ENCODE results near the gene OR6C2. TPM values are rescaled to one million over a fixed set of nuclear protein-coding genes. Genes with fewer than 3 reads are reported as not detected.
"Not testable (repeated sequence)": the region's sequence is repeated elsewhere in the genome, so short reads cannot be mapped to it uniquely, and the experiment has no call there.

The OR6C2 gene
- total RNA-seq: not detected

GRCh38 chr12:55443776-55444175 lies at the start of gene OR6C2:
OR6C2 (plus strand) TSS chr12:55444076; CDS start chr12:55452214, 8,138 bp downstream.
- DNase-seq: no peak
- CTCF ChIA-PET: no interaction called here
- peaks cover 3% of the 10 kb centered on the region for H3K9me3 Mint-ChIP-seq
- peaks cover 1% of the 10 kb centered on the region for H3K36me3 Mint-ChIP-seq (ENCODE audit: low read depth)
- no peak within 1 kb of the TSS for H3K4me3 Mint-ChIP-seq
- intact Hi-C loops (cut with micrococcal nuclease): no loop called here
- H3K27me3 Mint-ChIP-seq (ENCODE audit: low read depth): no peaks in the 10 kb centered on the region
- H3K27ac Mint-ChIP-seq: no peak within 1 kb of the TSS
- no peaks in the 10 kb centered on the region for H3K4me1 Mint-ChIP-seq (ENCODE audit: low read depth)

- Mint-ChIP-seq H3K27ac (no peak overlapping the region), H3K27me3 (ENCODE audit: low read depth) (peaks cover 8% of the 10 kb centered on the region), H3K9me3 (no peaks in the 10 kb centered on the region), H3K4me1 (ENCODE audit: low read depth) (no peaks in the 10 kb centered on the region), H3K4me3 (no peak overlapping the region), H3K36me3 (ENCODE audit: low read depth) (no peaks in the 10 kb centered on the region)
- no peak for DNase-seq
- CTCF ChIA-PET: interaction anchor here (0.6 kb wide), 1 partner anchor 20 kb away, joined by 3 read pairs; no protein-coding TSS in a partner anchor
- intact Hi-C loops (cut with micrococcal nuclease): no loop called here
These were observed 47.5 kb upstream of the OR6C2 start for GRCh38 chr12:55396326-55396725.

- Mint-ChIP-seq H3K4me1 (ENCODE audit: low read depth) (no peaks in the 10 kb centered on the region), H3K36me3 (ENCODE audit: low read depth) (no peaks in the 10 kb centered on the region), H3K27ac (no peak within 1 kb of the TSS), H3K4me3 (no peak within 1 kb of the TSS), H3K9me3 (no peaks in the 10 kb centered on the region), H3K27me3 (ENCODE audit: low read depth) (peaks cover 11% of the 10 kb centered on the region)
- CTCF ChIA-PET: interaction anchor here (0.9 kb wide), 1 partner anchor 267 kb away, joined by 3 read pairs; no protein-coding TSS in a partner anchor
- intact Hi-C loops (cut with micrococcal nuclease): no loop called here
- DNase-seq: no peak
These were observed 43.6 kb upstream of the OR6C2 start, which contains the start of gene OR6C65 for GRCh38 chr12:55400229-55400628. OR6C65 (plus strand) TSS chr12:55400529; CDS start chr12:55400529, 0 bp downstream.

- no peak for DNase-seq
- no peak overlapping the region for H3K27ac Mint-ChIP-seq
- H3K9me3 Mint-ChIP-seq: peaks cover 7% of the 10 kb centered on the region
- no peaks in the 10 kb centered on the region for H3K36me3 Mint-ChIP-seq (ENCODE audit: low read depth)
- no peak overlapping the region for H3K4me3 Mint-ChIP-seq
- intact Hi-C loops (cut with micrococcal nuclease): no loop called here
- peaks cover 14% of the 10 kb centered on the region for H3K27me3 Mint-ChIP-seq (ENCODE audit: low read depth)
- no peaks in the 10 kb centered on the region for H3K4me1 Mint-ChIP-seq (ENCODE audit: low read depth)
- CTCF ChIA-PET: no interaction called here
These were observed 36.0 kb upstream of the OR6C2 start for GRCh38 chr12:55407866-55408265.

GRCh38 chr12:55409133-55409532 lies 34.7 kb upstream of the OR6C2 start:
- H3K4me3 Mint-ChIP-seq; H3K27ac Mint-ChIP-seq; H3K9me3 Mint-ChIP-seq; intact Hi-C loops (cut with micrococcal nuclease); CTCF ChIA-PET; H3K4me1 Mint-ChIP-seq (ENCODE audit: low read depth); DNase-seq; H3K36me3 Mint-ChIP-seq (ENCODE audit: low read depth): not testable (repeated sequence)
- peaks cover 16% of the 10 kb centered on the region for H3K27me3 Mint-ChIP-seq (ENCODE audit: low read depth)

GRCh38 chr12:55412138-55412537 lies 31.7 kb upstream of the OR6C2 start:
- H3K36me3 Mint-ChIP-seq (ENCODE audit: low read depth); H3K9me3 Mint-ChIP-seq; H3K4me1 Mint-ChIP-seq (ENCODE audit: low read depth); DNase-seq; intact Hi-C loops (cut with micrococcal nuclease); CTCF ChIA-PET; H3K27ac Mint-ChIP-seq; H3K4me3 Mint-ChIP-seq: not testable (repeated sequence)
- H3K27me3 Mint-ChIP-seq (ENCODE audit: low read depth): peaks cover 37% of the 10 kb centered on the region

GRCh38 chr12:55413498-55414388 lies 30.1 kb upstream of the OR6C2 start:
- peaks cover 46% of the 10 kb centered on the region for H3K27me3 Mint-ChIP-seq (ENCODE audit: low read depth)
- DNase-seq; H3K4me3 Mint-ChIP-seq; H3K4me1 Mint-ChIP-seq (ENCODE audit: low read depth); H3K27ac Mint-ChIP-seq; H3K36me3 Mint-ChIP-seq (ENCODE audit: low read depth); intact Hi-C loops (cut with micrococcal nuclease); H3K9me3 Mint-ChIP-seq: not testable (repeated sequence)
- CTCF ChIA-PET: interaction anchor here (0.7 kb wide), 1 partner anchor 243 kb away, joined by 3 read pairs; no protein-coding TSS in a partner anchor

- H3K4me1 Mint-ChIP-seq (ENCODE audit: low read depth); H3K9me3 Mint-ChIP-seq; H3K36me3 Mint-ChIP-seq (ENCODE audit: low read depth); intact Hi-C loops (cut with micrococcal nuclease); DNase-seq; H3K4me3 Mint-ChIP-seq; H3K27ac Mint-ChIP-seq: not testable (repeated sequence)
- peaks cover 49% of the 10 kb centered on the region for H3K27me3 Mint-ChIP-seq (ENCODE audit: low read depth)
- CTCF ChIA-PET: interaction anchor here (0.7 kb wide), 1 partner anchor 242 kb away, joined by 3 read pairs; no protein-coding TSS in a partner anchor
These were observed 29.5 kb upstream of the OR6C2 start for GRCh38 chr12:55414396-55414823.

- intact Hi-C loops (cut with micrococcal nuclease): not testable (repeated sequence)
- peaks cover 54% of the 10 kb centered on the region for H3K27me3 Mint-ChIP-seq (ENCODE audit: low read depth)
These were observed 29.0 kb upstream of the OR6C2 start for GRCh38 chr12:55414889-55415288.

GRCh38 chr12:55416961-55417360 lies 26.9 kb upstream of the OR6C2 start:
- H3K4me3 Mint-ChIP-seq: no peak overlapping the region
- no peaks in the 10 kb centered on the region for H3K9me3 Mint-ChIP-seq
- CTCF ChIA-PET: no interaction called here
- no peak for DNase-seq
- no peak overlapping the region for H3K27ac Mint-ChIP-seq
- no peaks in the 10 kb centered on the region for H3K36me3 Mint-ChIP-seq (ENCODE audit: low read depth)
- peaks cover 59% of the 10 kb centered on the region for H3K27me3 Mint-ChIP-seq (ENCODE audit: low read depth)
- peaks cover 4% of the 10 kb centered on the region for H3K4me1 Mint-ChIP-seq (ENCODE audit: low read depth)
- intact Hi-C loops (cut with micrococcal nuclease): no loop called here

More at GRCh38 chr12:55414889-55415288, 29.0 kb upstream of the OR6C2 start:
- H3K27ac Mint-ChIP-seq; CTCF ChIA-PET; H3K4me1 Mint-ChIP-seq (ENCODE audit: low read depth); H3K4me3 Mint-ChIP-seq; H3K36me3 Mint-ChIP-seq (ENCODE audit: low read depth); H3K9me3 Mint-ChIP-seq; DNase-seq: not testable (repeated sequence)

GRCh38 chr12:55420307-55420962 lies 23.4 kb upstream of the OR6C2 start:
- Mint-ChIP-seq H3K36me3 (ENCODE audit: low read depth) (no peaks in the 10 kb centered on the region), H3K4me3 (no peak overlapping the region), H3K9me3 (no peaks in the 10 kb centered on the region), H3K4me1 (ENCODE audit: low read depth) (peaks cover 2% of the 10 kb centered on the region), H3K27me3 (ENCODE audit: low read depth) (peaks cover 46% of the 10 kb centered on the region), H3K27ac (no peak overlapping the region)
- CTCF ChIA-PET: no interaction called here
- DNase-seq: no peak
- intact Hi-C loops (cut with micrococcal nuclease): no loop called here

- Mint-ChIP-seq H3K36me3 (ENCODE audit: low read depth) (no peaks in the 10 kb centered on the region), H3K4me3 (no peak within 1 kb of the TSS), H3K27ac (no peak within 1 kb of the TSS), H3K4me1 (ENCODE audit: low read depth) (no peaks in the 10 kb centered on the region), H3K9me3 (no peaks in the 10 kb centered on the region), H3K27me3 (ENCODE audit: low read depth) (peaks cover 10% of the 10 kb centered on the region)
- intact Hi-C loops (cut with micrococcal nuclease): no loop called here
- no peak for DNase-seq
- CTCF ChIA-PET: no interaction called here
These were observed 17.9 kb upstream of the OR6C2 start, which contains the start of gene OR6C76 for GRCh38 chr12:55425954-55426353. OR6C76 (plus strand) TSS chr12:55426254; CDS start chr12:55426254, 0 bp downstream.

Data from activated naive CD4-positive, alpha-beta T cell treated with anti-CD3 and anti-CD28 coated beads for 36 hours (primary cell).